Measurements from ENCODE around the gene STEAP4. TPM values are rescaled to one million over a fixed set of nuclear protein-coding genes. Genes with fewer than 3 reads are reported as not detected.

Gene STEAP4
- total and polyA plus RNA-seq, 7 donors: 5.2 to 31.7 (median 20.3) TPM

DNA sequence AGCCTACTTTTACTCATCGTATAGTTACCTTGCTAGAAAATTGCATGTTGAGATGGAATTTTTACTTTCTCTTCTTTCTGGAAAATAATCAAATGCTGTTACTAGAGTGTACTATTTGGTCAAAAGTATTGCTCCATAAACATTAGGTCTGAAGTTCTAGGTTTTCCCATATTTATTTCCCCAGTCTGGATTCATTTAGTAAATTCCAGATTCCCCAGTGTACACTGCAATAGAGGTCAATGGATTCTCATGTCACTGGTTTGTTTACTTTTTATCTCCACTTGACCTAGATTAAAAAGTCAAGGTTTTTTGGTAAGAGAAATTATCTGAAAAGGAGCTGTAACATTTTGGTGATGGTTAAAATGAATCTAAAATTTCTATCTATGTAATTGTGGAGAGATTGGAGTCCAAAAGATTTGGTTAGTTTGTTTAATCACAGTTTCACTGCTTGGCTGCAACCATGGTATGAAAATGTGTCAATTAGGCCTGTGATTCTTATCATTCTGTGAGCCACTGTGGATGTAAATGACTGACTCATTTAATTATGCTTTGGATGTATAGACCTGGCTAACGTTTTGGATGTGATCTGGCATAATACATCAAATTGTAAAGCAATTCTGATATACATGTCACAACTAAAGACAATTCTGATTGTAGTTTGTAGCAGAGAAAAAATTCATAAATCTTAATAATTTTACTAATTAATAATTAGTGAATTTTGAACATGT lies 32.7 kb upstream of the STEAP4 start:
- no peaks in the 10 kb centered on the region for H3K27me3 ChIP-seq (ENCODE audit: insufficient read depth in 3 of 3, low read length in 2 of 3)
- TF ChIP-seq, protein P1, sequence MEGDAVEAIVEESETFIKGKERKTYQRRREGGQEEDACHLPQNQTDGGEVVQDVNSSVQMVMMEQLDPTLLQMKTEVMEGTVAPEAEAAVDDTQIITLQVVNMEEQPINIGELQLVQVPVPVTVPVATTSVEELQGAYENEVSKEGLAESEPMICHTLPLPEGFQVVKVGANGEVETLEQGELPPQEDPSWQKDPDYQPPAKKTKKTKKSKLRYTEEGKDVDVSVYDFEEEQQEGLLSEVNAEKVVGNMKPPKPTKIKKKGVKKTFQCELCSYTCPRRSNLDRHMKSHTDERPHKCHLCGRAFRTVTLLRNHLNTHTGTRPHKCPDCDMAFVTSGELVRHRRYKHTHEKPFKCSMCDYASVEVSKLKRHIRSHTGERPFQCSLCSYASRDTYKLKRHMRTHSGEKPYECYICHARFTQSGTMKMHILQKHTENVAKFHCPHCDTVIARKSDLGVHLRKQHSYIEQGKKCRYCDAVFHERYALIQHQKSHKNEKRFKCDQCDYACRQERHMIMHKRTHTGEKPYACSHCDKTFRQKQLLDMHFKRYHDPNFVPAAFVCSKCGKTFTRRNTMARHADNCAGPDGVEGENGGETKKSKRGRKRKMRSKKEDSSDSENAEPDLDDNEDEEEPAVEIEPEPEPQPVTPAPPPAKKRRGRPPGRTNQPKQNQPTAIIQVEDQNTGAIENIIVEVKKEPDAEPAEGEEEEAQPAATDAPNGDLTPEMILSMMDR (IDR thresholded peaks at IDR 0.05): no peak
- WGBS, 3 donors: 61 to 64% (median 62%) methylated on average over 2 of the region's 2 CpGs
- H3K4me3 ChIP-seq: no peak overlapping the region
- intact Hi-C loops (cut with DNase I): no loop called here
- H3K27ac ChIP-seq: no peak overlapping the region
- no peaks in the 10 kb centered on the region for H3K36me3 ChIP-seq (ENCODE audit: insufficient read depth in 1 of 2, low read depth in 1 of 2)
- H3K4me1 ChIP-seq: no peaks in the 10 kb centered on the region
- ATAC-seq (no peak), DNase-seq (no peak)
- H3K9me3 ChIP-seq: no peaks in the 10 kb centered on the region

DNA sequence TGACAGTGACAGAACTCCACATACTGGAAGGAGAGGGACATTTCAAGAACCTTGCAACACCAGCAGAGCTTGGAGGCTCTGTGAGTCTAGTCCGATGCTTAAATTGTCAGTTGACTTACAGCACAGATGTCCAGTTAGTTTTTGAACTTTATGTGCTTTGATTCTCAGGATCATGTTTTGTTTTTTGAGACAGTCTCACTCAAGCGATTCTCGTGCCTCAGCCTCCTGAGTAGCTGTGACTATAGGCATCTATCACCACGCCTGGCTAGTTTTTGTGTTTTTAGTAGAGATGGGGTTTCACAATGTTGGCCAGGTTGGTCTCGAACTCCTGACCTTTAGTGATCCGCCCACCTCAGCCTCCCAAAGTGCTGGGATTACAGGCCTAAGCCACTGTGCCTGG lies 31.8 kb upstream of the STEAP4 start:
- no peaks in the 10 kb centered on the region for H3K9me3 ChIP-seq
- no peak overlapping the region for H3K27ac ChIP-seq
- TF ChIP-seq, protein P1 (IDR thresholded peaks at IDR 0.05): no peak
- ATAC-seq: no peak
- intact Hi-C loops (cut with DNase I): no loop called here
- H3K36me3 ChIP-seq (ENCODE audit: insufficient read depth in 1 of 2, low read depth in 1 of 2): no peaks in the 10 kb centered on the region
- no peaks in the 10 kb centered on the region for H3K4me1 ChIP-seq
- WGBS, 3 donors: 83 to 90% (median 87%) methylated on average over 6 of the region's 6 CpGs
- no peak for DNase-seq
- H3K4me3 ChIP-seq: no peak overlapping the region
- H3K27me3 ChIP-seq (ENCODE audit: insufficient read depth in 3 of 3, low read length in 2 of 3): no peaks in the 10 kb centered on the region

DNA sequence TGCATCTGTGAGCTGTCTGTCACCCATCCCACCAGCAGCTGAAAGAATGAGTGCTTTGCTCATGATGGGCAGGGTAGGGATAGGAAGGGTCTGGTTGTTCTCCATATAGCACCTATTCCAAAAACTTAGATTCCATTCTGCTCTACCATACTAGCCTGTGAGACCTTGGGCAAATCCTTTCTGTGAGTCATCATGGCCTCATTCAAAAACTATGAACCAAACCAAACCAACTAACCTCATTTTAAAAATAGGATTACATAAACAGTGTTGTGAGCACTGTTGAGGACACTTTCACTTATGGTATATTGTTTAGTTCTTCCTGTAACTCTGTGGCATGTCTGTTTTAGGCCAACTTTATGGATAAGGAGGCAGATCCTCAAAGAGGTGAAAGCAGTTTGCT lies 30.9 kb upstream of the STEAP4 start:
- ATAC-seq (no peak), DNase-seq (no peak)
- Histone ChIP-seq H3K27me3 (ENCODE audit: insufficient read depth in 3 of 3, low read length in 2 of 3) (no peaks in the 10 kb centered on the region), H3K9me3 (no peaks in the 10 kb centered on the region), H3K27ac (no peak overlapping the region), H3K36me3 (ENCODE audit: insufficient read depth in 1 of 2, low read depth in 1 of 2) (no peaks in the 10 kb centered on the region), H3K4me1 (no peaks in the 10 kb centered on the region), H3K4me3 (no peak overlapping the region)
- intact Hi-C loops (cut with DNase I): no loop called here
- TF ChIP-seq, protein P1 (IDR thresholded peaks at IDR 0.05): no peak

DNA sequence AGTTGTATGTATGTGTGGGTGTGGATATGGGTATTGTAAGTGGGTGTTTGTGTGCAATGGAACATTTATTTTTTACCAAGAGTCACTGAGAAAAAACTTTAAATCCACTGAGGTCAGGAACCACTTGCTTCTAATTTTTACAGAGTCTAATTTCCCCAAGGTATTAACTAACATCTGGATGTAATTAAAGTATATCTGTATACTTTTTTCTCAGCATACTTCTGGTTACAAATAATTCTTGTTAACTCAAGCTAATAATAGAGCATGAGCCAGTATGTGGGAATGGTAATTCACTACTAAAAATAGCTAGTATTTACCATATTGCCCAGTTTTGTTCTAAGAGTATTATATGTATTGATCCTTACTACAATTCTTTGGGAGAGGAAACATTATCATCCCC lies 24.6 kb upstream of the STEAP4 start:
- DNase-seq (no peak), ATAC-seq (no peak)
- H3K9me3 ChIP-seq: no peaks in the 10 kb centered on the region
- no peaks in the 10 kb centered on the region for H3K36me3 ChIP-seq (ENCODE audit: insufficient read depth in 1 of 2, low read depth in 1 of 2)
- TF ChIP-seq, protein P1 (IDR thresholded peaks at IDR 0.05): no peak
- no peaks in the 10 kb centered on the region for H3K4me1 ChIP-seq
- no peak overlapping the region for H3K27ac ChIP-seq
- intact Hi-C loops (cut with DNase I): no loop called here
- H3K27me3 ChIP-seq (ENCODE audit: insufficient read depth in 3 of 3, low read length in 2 of 3): no peaks in the 10 kb centered on the region
- H3K4me3 ChIP-seq: no peak overlapping the region

All from psoas muscle (tissue), 8 donors.